ENCODE results near the gene AMTN.

Gene AMTN

GRCh38 chr4:70518269-70518668 lies at the start of gene AMTN:
TSS of gene AMTN (plus strand) at chr4:70518569. CDS start at chr4:70518778, 209 bp downstream.
- TF ChIP-seq GATA2 (IDR thresholded peaks at IDR 0.05; ENCODE audit: low read depth, low read length) (no peak), GATA3 (IDR thresholded peaks at IDR 0.05; ENCODE audit: low read depth, low read length) (no peak)

- TF ChIP-seq GATA2 (IDR thresholded peaks at IDR 0.05; ENCODE audit: low read depth, low read length) (no peak), GATA3 (IDR thresholded peaks at IDR 0.05; ENCODE audit: low read depth, low read length) (no peak)
Measured at GRCh38 chr4:70471897-70472296, 46.5 kb upstream of the AMTN start, which contains the start of gene MUC7. TSS of gene MUC7 (plus strand) at chr4:70472197. CDS start at chr4:70474022, 1,825 bp downstream.

GRCh38 chr4:70473679-70474078 lies 44.7 kb upstream of the AMTN start:
- no peak for TF ChIP-seq GATA2 (IDR thresholded peaks at IDR 0.05; ENCODE audit: low read depth, low read length)
- no peak for TF ChIP-seq GATA3 (IDR thresholded peaks at IDR 0.05; ENCODE audit: low read depth, low read length)

GRCh38 chr4:70488748-70489147 lies 29.6 kb upstream of the AMTN start:
- TF ChIP-seq GATA2 (IDR thresholded peaks at IDR 0.05; ENCODE audit: low read depth, low read length) (no peak), GATA3 (IDR thresholded peaks at IDR 0.05; ENCODE audit: low read depth, low read length) (no peak)

GRCh38 chr4:70496231-70496630 lies 22.1 kb upstream of the AMTN start:
- TF ChIP-seq GATA3 (IDR thresholded peaks at IDR 0.05; ENCODE audit: low read depth, low read length) (no peak), GATA2 (IDR thresholded peaks at IDR 0.05; ENCODE audit: low read depth, low read length) (no peak)

GRCh38 chr4:70504733-70505132 lies 13.6 kb upstream of the AMTN start:
- no peak for TF ChIP-seq GATA2 (IDR thresholded peaks at IDR 0.05; ENCODE audit: low read depth, low read length)
- no peak for TF ChIP-seq GATA3 (IDR thresholded peaks at IDR 0.05; ENCODE audit: low read depth, low read length)

GRCh38 chr4:70505151-70505748 lies 13.1 kb upstream of the AMTN start:
- TF ChIP-seq GATA2 (IDR thresholded peaks at IDR 0.05; ENCODE audit: low read depth, low read length): no peak
- no peak for TF ChIP-seq GATA3 (IDR thresholded peaks at IDR 0.05; ENCODE audit: low read depth, low read length)

- TF ChIP-seq GATA2 (IDR thresholded peaks at IDR 0.05; ENCODE audit: low read depth, low read length) (no peak), GATA3 (IDR thresholded peaks at IDR 0.05; ENCODE audit: low read depth, low read length) (no peak)
Measured at GRCh38 chr4:70508801-70509200, 9.6 kb upstream of the AMTN start.

GRCh38 chr4:70511365-70511764 lies 7.0 kb upstream of the AMTN start:
- no peak for TF ChIP-seq GATA3 (IDR thresholded peaks at IDR 0.05; ENCODE audit: low read depth, low read length)
- TF ChIP-seq GATA2 (IDR thresholded peaks at IDR 0.05; ENCODE audit: low read depth, low read length): no peak

- TF ChIP-seq GATA2 (IDR thresholded peaks at IDR 0.05; ENCODE audit: low read depth, low read length) (no peak), GATA3 (IDR thresholded peaks at IDR 0.05; ENCODE audit: low read depth, low read length) (no peak)
Measured at GRCh38 chr4:70515367-70516250, 2.8 kb upstream of the AMTN start.

- TF ChIP-seq GATA3 (IDR thresholded peaks at IDR 0.05; ENCODE audit: low read depth, low read length): no peak
- TF ChIP-seq GATA2 (IDR thresholded peaks at IDR 0.05; ENCODE audit: low read depth, low read length): no peak
Measured at GRCh38 chr4:70518716-70519115, 347 bp downstream of the AMTN start.

GRCh38 chr4:70522626-70523025 lies 4.3 kb downstream of the AMTN start:
- TF ChIP-seq GATA2 (IDR thresholded peaks at IDR 0.05; ENCODE audit: low read depth, low read length): no peak
- no peak for TF ChIP-seq GATA3 (IDR thresholded peaks at IDR 0.05; ENCODE audit: low read depth, low read length)

GRCh38 chr4:70530997-70531396 lies 12.6 kb downstream of the AMTN start:
- TF ChIP-seq GATA3 (IDR thresholded peaks at IDR 0.05; ENCODE audit: low read depth, low read length) (no peak), GATA2 (IDR thresholded peaks at IDR 0.05; ENCODE audit: low read depth, low read length) (no peak)

- no peak for TF ChIP-seq GATA3 (IDR thresholded peaks at IDR 0.05; ENCODE audit: low read depth, low read length)
- no peak for TF ChIP-seq GATA2 (IDR thresholded peaks at IDR 0.05; ENCODE audit: low read depth, low read length)
Measured at GRCh38 chr4:70531981-70532380, 13.6 kb downstream of the AMTN start.

- TF ChIP-seq GATA2 (IDR thresholded peaks at IDR 0.05; ENCODE audit: low read depth, low read length): no peak
- no peak for TF ChIP-seq GATA3 (IDR thresholded peaks at IDR 0.05; ENCODE audit: low read depth, low read length)
Measured at GRCh38 chr4:70533211-70533610, 14.8 kb downstream of the AMTN start.

All from SH-SY5Y (cell line).